Activated CD8-positive, alpha-beta memory T cell treated with anti-CD3 and anti-CD28 coated beads, Interleukin-2, amount 50 U/mL, for 24 hours (primary cell): ENCODE results near the gene MIGA2.

Experiments used
- DNase-seq: peaks from one replicate; pipeline ENCODE4 v3.0.0-alpha.2; 2020; ENCODE audit errors: extremely low read depth

MIGA2 gene

GRCh38 chr9:129036923-129037766 lies 719 bp downstream of the MIGA2 start:
- no peak for DNase-seq

- no peak for DNase-seq
Observed at GRCh38 chr9:129037767-129038098, 1.3 kb downstream of the MIGA2 start.

DNA sequence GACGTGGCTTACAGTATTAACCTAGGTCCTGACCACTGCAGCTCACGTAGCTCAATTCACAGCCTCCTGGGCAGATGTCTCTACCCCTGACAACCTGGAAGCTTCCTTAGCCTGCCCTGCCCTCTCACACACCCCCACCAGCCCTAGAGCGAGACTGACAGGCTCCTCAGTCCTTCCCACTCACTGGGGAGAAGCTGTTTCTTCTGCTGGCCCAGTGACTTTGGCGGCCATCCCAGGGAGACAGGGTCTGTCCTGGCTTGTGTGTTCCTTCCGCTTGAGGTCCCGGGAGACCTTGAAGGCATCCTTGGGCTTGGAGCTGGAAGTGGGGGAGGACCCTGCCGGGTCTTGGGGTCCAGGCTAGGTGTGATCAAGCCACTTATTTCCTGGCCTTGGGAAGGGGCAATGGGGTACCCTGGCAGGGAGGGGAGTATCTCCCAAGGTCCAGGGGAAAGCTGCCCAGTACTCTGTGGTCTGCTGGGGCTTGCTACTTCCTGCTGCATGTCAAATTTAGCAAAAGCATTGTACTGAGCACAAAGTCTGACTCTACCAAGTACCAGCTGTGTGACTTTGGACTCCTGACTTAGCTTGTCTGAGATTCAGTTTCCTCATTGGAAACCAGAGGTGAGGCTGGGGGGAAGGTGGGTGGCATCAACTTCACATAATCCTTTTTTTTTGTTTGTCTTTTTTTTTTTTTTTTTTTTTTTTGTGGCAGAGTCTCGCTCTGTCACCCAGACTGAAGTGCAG lies 1.9 kb downstream of the MIGA2 start:
- DNase-seq = no peak

GRCh38 chr9:129040113-129040643 lies 3.8 kb downstream of the MIGA2 start:
- no peak for DNase-seq

DNA sequence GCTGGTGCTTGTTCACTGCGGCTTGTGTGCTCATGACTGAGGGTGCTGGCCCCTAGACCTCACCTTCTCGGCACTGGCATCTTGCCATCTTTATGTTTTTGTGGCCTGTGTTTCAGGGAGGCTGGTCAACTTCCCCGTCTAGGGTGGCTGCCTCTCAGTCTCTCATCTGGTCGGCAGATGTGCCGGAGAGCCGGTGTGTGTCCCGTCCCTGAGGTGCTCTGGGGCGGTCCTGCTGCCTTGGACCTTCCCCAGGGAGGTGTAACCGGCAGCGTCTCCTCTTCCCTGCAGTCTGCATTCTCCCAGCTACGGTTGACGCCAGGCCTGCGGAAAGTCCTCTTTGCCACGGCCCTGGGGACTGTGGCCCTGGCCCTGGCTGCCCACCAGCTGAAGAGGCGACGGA lies 5.6 kb downstream of the MIGA2 start:
- DNase-seq = no peak

DNA sequence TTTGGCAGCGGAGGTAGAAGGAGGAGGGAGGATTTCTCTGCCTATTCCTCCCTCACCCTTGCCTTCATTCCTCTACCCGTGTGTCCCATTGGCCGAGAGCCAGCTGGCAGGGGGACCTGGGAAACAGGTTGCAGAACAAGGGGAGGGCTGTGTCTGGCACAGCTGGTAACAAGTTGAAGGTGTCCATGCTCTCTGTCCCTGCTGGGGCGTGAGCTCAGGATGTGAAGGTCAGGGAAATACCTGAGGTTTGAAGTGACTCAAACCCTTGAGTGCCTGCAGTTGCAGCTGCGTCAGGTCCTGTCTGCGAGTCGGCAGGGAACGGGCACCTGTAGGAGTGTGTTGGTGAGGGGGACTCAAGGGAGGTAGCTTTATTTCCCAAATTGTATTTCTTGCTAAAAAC lies 16.2 kb downstream of the MIGA2 start:
- DNase-seq = no peak

DNA sequence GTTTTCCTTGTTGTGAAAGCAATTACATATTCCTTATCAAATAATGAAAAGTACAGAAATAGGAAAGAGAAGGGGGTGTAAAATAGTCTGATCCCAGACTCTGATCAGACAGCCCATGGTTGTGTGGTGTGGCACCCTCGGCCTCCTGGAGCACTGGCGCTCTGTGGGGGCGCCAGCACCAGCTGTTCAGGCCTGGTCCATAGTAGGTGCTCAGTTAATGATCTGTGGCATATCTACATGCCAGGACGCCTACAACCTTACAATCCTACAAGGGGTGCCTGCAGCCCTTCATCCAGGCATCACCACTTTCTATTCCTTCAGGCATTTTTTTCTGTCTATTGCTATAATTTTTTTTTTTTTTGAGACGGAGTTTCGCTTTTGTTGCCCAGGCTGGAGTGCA lies 16.6 kb downstream of the MIGA2 start:
- no peak for DNase-seq

GRCh38 chr9:129054163-129054851 lies 17.9 kb downstream of the MIGA2 start:
- DNase-seq = no peak

DNA sequence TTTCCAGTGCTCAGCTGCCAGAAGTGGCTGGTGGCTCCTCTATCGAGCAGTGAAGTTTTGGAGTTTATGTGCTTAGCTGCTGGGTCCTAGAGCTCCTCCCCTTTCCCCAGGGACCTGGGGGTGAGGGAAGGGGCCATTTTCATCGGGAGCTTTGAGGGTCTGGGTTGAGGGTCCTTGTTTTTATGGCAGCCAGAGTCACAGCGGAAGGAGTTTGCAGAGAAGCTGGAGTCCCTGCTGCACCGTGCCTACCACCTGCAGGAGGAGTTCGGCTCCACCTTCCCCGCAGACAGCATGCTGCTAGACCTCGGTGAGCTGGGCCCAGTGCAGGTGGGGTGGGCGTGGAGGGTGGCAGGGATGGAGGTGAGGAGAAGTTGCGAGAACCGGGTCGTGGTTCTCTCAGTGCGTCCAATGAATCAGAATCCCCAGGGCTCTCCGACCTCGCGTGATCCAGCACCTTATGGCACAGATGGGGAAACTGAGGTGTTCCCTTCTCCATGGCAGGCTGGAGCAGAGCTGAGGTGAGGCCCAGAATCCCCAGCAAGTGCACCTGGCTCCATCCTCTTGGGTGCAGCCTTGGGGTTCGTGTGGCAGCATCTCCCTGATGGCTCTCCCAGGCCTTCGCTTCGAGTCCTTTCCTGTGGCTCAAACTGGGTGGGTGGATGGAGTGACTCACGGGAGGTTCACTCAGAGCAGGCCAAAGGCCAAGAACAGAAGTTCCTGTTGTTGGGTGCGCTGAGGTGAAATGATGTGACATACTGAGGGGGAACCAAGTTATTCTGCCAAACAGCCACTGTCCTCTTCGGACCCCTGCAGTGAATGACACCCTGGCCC lies 22.8 kb downstream of the MIGA2 start:
- DNase-seq = no peak

DNA sequence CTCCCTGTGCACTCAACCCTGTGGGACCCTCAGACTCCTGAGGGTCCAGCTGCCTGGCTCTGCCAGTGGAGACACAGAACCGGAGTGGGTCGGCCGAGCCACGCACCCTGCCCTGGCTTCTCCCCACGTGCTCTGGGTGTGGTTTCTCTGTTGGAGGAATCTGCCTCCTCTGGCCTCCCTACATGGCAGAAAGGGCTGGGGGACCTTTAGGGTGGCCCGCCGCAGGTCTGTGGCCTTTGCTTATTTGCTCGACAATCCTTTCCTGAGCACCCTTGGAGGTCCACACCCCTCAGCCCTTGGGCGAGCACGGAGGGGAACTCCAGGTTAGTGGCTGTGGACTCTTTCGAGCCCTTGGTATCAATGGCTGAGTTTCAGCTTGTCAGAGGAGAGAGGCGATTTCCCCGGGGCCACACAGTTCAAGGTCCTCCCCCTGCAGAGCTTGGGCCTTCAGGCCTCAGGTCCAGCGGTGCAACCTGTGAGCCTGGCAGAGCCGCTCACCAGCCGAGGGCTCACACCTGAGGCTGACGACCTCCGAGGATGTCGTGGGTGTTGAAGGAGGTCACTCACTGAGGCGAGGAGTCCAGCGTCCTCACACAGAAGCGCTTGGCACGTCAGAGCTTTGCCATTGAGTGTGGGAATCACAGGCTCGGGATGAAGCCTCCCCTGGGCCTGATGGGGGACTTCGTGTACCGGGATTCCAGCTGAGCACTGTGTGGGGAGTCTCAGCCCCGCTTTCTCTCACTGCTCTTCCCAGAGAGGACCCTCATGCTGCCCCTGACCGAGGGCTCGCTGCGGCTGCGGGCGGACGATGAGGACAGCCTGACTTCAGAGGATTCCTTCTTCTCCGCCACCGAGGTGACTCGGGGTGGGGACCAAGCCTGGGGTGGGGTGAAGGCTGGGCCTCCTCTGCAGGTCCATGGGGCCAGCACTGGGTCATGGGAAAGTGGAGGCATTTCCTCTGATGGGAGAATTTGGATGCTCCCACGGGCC lies 23.7 kb downstream of the MIGA2 start:
- DNase-seq = no peak

DNA sequence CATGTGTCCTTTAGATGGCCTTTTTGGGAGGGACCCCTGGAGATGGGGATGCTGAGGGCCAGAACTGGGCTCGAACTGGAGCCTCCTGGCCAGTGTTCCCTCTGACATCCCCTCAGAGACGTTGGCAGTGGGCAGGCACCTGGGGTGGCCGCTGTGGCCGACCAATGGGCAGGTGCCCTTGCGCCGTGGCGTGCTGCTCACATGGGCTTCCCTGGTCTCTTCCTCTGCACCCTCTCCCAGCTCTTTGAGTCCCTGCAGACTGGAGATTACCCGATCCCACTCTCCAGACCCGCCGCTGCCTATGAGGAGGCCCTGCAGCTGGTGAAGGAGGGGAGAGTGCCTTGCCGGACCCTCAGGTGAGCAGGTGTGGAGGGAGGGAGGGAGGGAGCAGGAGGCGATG lies 24.6 kb downstream of the MIGA2 start:
- no peak for DNase-seq

GRCh38 chr9:129063061-129063460 lies 26.6 kb downstream of the MIGA2 start:
- DNase-seq = no peak

DNA sequence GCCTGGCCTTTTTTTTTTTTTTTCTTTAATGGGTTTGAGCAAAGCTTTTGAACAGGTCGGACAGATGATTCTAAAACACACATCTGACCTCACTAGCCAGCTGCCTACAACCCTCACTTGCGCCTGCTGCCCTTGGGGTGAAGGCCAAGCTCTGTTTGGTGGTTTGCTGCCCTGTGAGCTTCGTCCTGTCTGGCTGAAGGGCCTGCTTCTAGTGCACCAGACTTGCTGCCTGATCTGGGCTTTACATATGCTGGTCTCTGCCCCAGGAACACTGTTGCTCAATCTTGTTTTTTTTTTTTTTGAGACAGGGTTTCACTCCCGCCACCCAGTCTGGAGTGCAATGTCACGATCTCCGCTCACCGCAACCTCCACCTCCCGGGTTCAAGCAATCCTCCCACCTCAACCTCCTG lies 28.1 kb downstream of the MIGA2 start:
- DNase-seq = no peak

- DNase-seq = no peak
Observed at GRCh38 chr9:129068110-129068509, 31.7 kb downstream of the MIGA2 start.

DNA sequence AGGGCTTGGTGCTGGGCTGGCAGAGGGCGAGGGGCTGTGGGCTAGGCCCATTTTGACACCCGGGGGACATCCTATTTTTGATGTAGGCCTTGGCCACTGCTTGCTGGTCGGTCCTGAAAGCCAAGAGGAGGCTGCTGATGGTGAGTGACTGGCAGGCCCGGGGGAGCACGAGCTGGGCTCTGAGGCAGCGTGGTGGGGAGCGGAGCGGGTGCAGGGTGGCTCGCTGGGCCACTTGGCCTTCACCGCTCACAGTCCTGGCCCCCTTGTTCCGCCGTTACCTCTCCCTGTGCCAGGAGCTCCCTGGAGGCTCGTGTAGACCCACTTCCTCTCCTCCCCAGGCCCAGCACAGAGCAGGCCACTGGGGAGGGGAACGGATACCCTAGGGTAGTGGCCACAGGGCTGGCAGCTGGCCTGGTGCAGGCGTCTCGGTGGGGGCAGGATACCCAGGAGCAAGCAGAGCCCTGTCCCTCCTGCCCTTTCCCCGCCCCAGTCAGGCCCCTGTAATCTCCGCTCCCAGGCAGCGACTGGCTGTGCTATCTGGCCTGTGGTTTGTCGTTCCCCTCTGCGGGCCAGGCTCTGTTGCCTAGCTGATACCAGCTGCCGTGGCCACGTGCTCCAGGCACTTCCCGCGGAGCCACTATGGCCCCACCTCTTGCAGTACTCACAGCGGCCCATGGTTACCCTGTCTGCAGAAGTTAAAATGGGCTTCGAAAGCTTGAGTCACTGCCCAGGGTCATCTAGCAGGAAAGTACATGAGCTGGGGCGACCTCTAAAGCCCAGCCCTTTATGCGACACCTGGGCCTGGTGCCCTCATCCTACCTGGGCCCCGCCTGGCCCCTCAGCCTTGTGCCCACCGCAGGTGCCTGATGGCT lies 32.8 kb downstream of the MIGA2 start:
- peak; percentile 21 for DNase-seq

GRCh38 chr9:129069862-129070641 lies 33.6 kb downstream of the MIGA2 start:
- no peak for DNase-seq

- no peak for DNase-seq
Observed at GRCh38 chr9:129070696-129071525, 34.5 kb downstream of the MIGA2 start.
